DOHH2 (cell line): ENCODE data around the gene SDR9C7.

Source experiments
- H3F3A ChIP-seq: fragments of 200-600 bp; sonication (generic), shearing (Covaris generic); 2 replicates; pipeline ENCODE4 v1.6.0; 2016; ENCODE audit warnings: antibody characterized with exemption, mild to moderate bottlenecking; ENCODE audit not compliant: control insufficient read depth, insufficient read depth
- H3K27ac ChIP-seq: fragments of 200-600 bp; sonication (generic); 2 replicates; pipeline ENCODE4 v1.5.1; 2014; ENCODE audit warnings: low read depth, mild to moderate bottlenecking, low read length, moderate library complexity
- H3K27me3 ChIP-seq: fragments of 200-600 bp; sonication (generic); 2 replicates; pipeline ENCODE4 v1.6.1; 2014; ENCODE audit warnings: mild to moderate bottlenecking, low read length, mixed read lengths; ENCODE audit not compliant: control insufficient read depth
- H3K36me3 ChIP-seq: fragments of 200-600 bp; sonication (generic); 2 replicates; pipeline ENCODE4 v1.6.1; 2014; ENCODE audit warnings: mild to moderate bottlenecking, low read length, moderate library complexity, mixed read lengths; ENCODE audit not compliant: control insufficient read depth
- H3K4me1 ChIP-seq: fragments of 200-600 bp; sonication (generic); 2 replicates; pipeline ENCODE4 v1.6.1; 2014; ENCODE audit warnings: mild to moderate bottlenecking, low read length, mixed read lengths; ENCODE audit not compliant: control insufficient read depth
- H3K4me2 ChIP-seq: fragments of 200-600 bp; sonication (generic); 2 replicates; pipeline ENCODE4 v1.6.0; 2014; ENCODE audit warnings: mild to moderate bottlenecking, low read length, moderate library complexity
- H3K4me3 ChIP-seq: fragments of 200-600 bp; sonication (generic); 2 replicates; pipeline ENCODE4 v1.5.1; 2014; ENCODE audit warnings: mild to moderate bottlenecking, low read length, mixed read lengths
- H3K79me2 ChIP-seq: fragments of 200-600 bp; sonication (generic); 2 replicates; pipeline ENCODE4 v1.6.1; 2014; ENCODE audit warnings: mild to moderate bottlenecking, low read length, mixed read lengths; ENCODE audit not compliant: control insufficient read depth
- H3K9me2 ChIP-seq: fragments of 200-600 bp; sonication (generic); replicated peaks from 2 replicates; pipeline ENCODE4 v1.6.1; 2014; ENCODE audit warnings: mild to moderate bottlenecking, low read length, mixed read lengths; ENCODE audit not compliant: control insufficient read depth
- H3K9me3 ChIP-seq: fragments of 200-600 bp; sonication (generic); 2 replicates; pipeline ENCODE4 v1.6.1; 2014; ENCODE audit warnings: antibody characterized with exemption, low read length, mixed read lengths; ENCODE audit not compliant: control insufficient read depth, insufficient read depth
- H4K20me1 ChIP-seq: fragments of 200-600 bp; sonication (generic); 2 replicates; pipeline ENCODE4 v1.6.0; 2014; ENCODE audit warnings: low read depth, mild to moderate bottlenecking, antibody characterized with exemption, low read length, moderate library complexity; ENCODE audit not compliant: control insufficient read depth, insufficient read depth
- EZH2phosphoT487 ChIP-seq: fragments of 200-600 bp; sonication (generic); IDR thresholded peaks from 2 replicates; pipeline ENCODE4 v1.6.1; 2017; ENCODE audit warnings: borderline replicate concordance, mild to moderate bottlenecking, antibody characterized with exemption, low read length, moderate library complexity, mixed read lengths
- TF ChIP-seq, protein P1 (sequence below): fragments of 200-600 bp; sonication (generic); IDR thresholded peaks from one replicate; pipeline ENCODE4 v1.5.1; 2014; ENCODE audit warnings: antibody characterized with exemption, mild to moderate bottlenecking, low read depth, low read length; ENCODE audit not compliant: poor library complexity, severe bottlenecking

SDR9C7 gene

DNA sequence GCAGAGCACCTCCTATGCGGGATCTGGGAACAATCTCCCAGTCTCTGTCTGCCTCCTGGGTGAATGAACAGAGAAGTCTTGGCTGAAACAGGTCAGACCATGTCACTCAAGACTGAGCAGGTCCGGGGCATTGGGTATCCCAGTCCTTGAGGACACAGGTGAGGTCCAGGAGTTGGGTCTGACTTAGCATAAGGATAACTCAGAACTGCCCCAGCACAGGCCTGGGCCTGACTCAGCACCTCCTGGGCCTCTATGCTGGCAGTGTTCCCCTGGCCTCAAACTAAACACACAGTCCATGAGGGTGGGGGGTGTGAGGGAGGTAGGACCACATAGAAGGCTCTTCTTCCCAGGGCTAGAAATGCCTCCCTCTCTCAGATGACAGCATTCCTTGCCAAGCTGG, 1.5 kb upstream of the SDR9C7 start:
- no peaks in the 10 kb centered on the region for H3F3A ChIP-seq
- H3K9me3 ChIP-seq = no peaks in the 10 kb centered on the region
- no peaks in the 10 kb centered on the region for H4K20me1 ChIP-seq
- no peak overlapping the region for H3K27ac ChIP-seq
- no peak overlapping the region for H3K4me2 ChIP-seq
- no peak overlapping the region for H3K4me3 ChIP-seq
- peaks cover 8% of the 10 kb centered on the region for H3K4me1 ChIP-seq
- H3K27me3 ChIP-seq = no peaks in the 10 kb centered on the region
- no peaks in the 10 kb centered on the region for H3K36me3 ChIP-seq
- TF ChIP-seq EZH2phosphoT487 = no peak
- TF ChIP-seq, protein P1, sequence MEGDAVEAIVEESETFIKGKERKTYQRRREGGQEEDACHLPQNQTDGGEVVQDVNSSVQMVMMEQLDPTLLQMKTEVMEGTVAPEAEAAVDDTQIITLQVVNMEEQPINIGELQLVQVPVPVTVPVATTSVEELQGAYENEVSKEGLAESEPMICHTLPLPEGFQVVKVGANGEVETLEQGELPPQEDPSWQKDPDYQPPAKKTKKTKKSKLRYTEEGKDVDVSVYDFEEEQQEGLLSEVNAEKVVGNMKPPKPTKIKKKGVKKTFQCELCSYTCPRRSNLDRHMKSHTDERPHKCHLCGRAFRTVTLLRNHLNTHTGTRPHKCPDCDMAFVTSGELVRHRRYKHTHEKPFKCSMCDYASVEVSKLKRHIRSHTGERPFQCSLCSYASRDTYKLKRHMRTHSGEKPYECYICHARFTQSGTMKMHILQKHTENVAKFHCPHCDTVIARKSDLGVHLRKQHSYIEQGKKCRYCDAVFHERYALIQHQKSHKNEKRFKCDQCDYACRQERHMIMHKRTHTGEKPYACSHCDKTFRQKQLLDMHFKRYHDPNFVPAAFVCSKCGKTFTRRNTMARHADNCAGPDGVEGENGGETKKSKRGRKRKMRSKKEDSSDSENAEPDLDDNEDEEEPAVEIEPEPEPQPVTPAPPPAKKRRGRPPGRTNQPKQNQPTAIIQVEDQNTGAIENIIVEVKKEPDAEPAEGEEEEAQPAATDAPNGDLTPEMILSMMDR = no peak
- no peaks in the 10 kb centered on the region for H3K79me2 ChIP-seq
- no peaks in the 10 kb centered on the region for H3K9me2 ChIP-seq

DNA sequence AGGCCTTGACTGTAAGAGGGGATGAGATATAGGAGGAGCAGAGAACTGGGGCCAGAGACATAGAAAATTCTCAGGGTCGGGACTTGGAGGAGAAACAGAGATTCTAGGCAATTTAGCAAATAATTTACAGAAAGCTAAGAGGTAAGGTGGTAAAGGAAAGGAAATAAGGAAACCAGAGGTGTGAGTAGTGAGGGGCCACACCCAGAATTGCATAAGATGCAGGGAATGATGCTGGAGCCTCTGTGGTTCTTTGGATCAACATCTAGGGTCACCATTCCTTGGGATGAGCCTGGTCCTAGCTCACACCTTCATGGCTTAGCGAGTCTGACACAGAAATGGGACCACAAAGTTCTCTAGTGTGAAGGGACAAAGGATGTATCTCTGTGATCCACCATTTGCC, 949 bp upstream of the SDR9C7 start:
- Histone ChIP-seq H3K4me3 (no peak overlapping the region), H3K27ac (no peak overlapping the region), H4K20me1 (no peaks in the 10 kb centered on the region), H3F3A (no peaks in the 10 kb centered on the region), H3K79me2 (no peaks in the 10 kb centered on the region), H3K4me1 (peaks cover 8% of the 10 kb centered on the region), H3K9me2 (no peaks in the 10 kb centered on the region), H3K4me2 (no peak overlapping the region), H3K27me3 (no peaks in the 10 kb centered on the region), H3K36me3 (no peaks in the 10 kb centered on the region), H3K9me3 (no peaks in the 10 kb centered on the region)
- TF ChIP-seq, protein P1 = no peak
- TF ChIP-seq EZH2phosphoT487 = no peak

DNA sequence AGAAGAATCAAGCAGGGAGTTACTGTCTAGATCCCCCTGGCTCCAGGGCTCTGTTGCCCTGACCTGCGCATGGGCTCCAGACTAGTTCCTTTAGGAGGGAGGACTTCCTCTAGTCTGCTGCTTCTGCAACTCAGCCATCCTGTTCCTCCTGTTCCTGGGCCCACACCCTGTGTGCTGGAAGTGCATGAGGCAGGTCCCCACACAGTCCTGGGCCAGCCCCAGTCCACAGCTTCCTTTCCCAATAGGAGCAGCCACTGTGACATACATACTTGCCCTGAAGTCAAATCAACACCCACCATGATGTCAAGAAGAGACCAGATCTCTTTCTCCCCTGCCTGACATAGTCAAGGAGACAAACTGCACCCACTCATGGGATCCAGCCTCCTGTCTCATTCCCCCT, 1.3 kb downstream of the SDR9C7 start:
- no peak overlapping the region for H3K27ac ChIP-seq

More for the DNA sequence above, 1.3 kb downstream of the SDR9C7 start:
- no peaks in the 10 kb centered on the region for H3K9me3 ChIP-seq
- H3F3A ChIP-seq = no peaks in the 10 kb centered on the region
- no peaks in the 10 kb centered on the region for H3K36me3 ChIP-seq
- peaks cover 3% of the 10 kb centered on the region; the same call in 1 of the 2 replicates for H3K27me3 ChIP-seq
- no peak overlapping the region for H3K4me3 ChIP-seq
- peaks cover 8% of the 10 kb centered on the region for H3K4me1 ChIP-seq
- H3K79me2 ChIP-seq = no peaks in the 10 kb centered on the region
- H3K4me2 ChIP-seq = no peak overlapping the region
- no peaks in the 10 kb centered on the region for H4K20me1 ChIP-seq
- no peaks in the 10 kb centered on the region for H3K9me2 ChIP-seq
- TF ChIP-seq EZH2phosphoT487 = no peak
- TF ChIP-seq, protein P1 = no peak
